HG03039 (cell line): Measurements from ENCODE around the gene SCN4B.
"Not testable (repeated sequence)": the region's sequence is repeated elsewhere in the genome, so short reads cannot be mapped to it uniquely, and the experiment has no call there.

Experiments used
- ATAC-seq: cut with Tn5 transposase; IDR thresholded peaks from one replicate; pipeline ENCODE4 v1.9.1; 2021; ENCODE audit warnings: mild to moderate bottlenecking, moderate library complexity; ENCODE audit not compliant: unreplicated experiment

The SCN4B gene, protein sequence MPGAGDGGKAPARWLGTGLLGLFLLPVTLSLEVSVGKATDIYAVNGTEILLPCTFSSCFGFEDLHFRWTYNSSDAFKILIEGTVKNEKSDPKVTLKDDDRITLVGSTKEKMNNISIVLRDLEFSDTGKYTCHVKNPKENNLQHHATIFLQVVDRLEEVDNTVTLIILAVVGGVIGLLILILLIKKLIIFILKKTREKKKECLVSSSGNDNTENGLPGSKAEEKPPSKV

DNA sequence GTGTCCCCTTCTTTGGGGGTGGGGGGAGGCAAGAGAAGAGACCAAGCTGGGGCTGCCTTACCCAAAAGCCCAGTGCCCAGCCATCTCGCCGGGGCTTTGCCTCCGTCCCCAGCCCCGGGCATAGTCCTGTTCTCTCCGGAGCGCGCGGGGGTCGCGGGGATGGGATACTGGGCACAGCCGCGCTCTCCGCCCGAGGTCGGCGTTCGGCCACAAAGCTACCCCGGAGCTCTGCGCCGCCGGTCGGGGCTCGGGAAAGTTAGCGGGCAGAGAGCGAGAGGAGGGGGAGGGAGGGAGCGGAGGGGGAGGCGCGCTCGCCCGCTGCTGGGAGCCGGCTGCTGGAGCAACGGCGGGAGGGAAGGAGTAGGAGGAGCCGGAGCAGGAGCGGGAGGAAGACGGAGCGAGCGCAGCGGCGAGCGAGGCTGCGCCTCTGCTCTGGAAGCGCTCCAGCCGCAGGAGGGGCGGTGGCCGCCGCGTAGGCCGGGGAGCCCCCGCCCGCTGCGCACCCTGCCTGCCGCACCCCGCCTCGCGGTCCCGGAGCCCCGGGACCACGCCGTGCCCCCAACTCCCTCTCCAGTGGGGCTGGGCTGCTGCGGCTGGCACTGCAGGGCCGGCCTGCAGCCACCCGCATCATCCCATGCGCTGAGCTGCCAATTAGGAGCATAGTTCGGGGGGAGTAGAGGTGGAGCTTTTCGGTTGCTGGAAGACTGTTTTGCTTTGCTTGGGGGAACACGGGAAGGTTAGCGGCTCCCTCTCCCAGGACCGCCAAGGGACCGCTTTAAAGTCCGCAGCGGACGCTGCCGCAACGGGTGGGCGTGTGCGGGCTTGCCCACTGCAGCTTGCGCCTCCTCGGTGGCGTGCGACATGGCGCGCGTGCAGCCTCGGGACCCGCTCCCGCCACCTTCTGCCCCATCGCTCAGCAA is at the start of gene SCN4B:
Gene SCN4B (minus strand): TSS at position 272 of the 920 bp plus-strand sequence. CDS start 150 bp downstream, at position 122.
- ATAC-seq: no peak

DNA sequence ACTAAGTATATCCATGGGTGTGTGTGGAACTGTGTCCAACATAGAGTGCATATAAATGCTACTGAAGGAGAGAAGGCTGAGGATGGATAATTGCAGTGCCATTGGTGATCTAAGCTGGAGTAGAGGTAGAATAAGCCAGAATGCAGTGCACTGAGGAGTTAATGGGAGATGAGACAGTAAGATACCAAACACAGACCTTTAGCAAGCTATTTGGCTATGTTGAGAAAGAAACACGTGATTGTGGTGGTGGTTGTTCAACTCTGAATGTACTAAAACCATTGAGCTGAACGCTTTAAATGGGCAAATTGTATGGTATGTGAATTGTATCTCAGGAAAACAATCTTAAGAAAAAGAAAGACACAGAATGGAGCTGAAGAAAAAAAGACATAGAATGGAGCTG is 49.3 kb upstream of the SCN4B start:
- ATAC-seq: no peak

DNA sequence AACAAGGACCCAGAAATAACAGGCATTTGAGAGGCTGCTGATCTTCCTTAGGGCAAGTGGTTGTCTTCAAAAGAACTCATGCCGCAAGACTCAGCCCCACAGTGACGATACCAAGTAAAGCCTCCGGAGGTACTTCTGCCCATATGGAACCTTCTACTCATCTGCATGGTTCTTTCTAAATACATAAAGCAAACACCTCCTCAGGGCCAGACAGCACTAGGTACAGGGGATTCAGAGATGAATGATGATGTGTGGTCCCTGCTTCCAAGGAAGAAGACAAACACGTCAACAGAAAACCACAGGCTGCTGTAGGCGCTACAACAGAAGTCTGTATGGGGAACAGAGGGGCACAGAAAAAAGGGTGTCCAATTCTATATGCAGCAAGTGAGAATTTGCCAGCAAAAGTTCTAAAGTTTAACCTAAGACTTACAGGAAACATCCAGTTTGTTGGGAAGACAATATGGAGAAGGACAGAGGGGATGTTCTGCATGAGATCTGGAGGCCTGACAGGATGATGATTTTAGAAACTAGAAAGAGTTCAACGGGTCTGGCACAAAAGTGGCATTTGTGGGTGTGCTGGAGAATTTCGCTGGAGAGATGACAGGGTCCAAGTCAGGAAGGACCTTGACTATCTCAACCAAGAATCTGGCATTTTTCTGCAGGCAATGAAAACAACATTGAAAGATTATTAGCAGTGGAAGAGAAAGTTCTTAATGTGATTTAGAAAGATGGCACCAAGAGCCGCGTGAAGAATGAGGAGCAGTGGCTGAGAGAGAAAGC is 48.5 kb upstream of the SCN4B start:
- no peak for ATAC-seq

DNA sequence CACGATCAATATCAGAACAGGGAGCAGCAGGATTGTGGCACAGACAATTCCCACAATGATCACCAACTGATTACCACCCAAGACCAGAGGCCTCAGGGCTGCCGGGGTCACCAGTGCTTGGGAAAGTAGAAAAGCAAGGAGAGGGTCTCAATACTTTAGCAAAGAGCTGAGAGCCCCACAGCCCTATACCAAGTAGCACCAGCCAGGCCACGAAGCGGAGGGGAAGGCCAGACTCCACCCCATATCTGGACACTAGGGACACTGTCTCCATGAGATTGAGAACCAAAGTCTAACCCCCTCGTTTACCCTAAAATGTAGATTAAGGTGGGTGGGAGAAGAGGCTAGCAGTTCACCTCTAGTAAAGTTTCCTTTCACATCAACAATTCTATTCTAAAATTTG is 47.9 kb upstream of the SCN4B start:
- no peak for ATAC-seq

DNA sequence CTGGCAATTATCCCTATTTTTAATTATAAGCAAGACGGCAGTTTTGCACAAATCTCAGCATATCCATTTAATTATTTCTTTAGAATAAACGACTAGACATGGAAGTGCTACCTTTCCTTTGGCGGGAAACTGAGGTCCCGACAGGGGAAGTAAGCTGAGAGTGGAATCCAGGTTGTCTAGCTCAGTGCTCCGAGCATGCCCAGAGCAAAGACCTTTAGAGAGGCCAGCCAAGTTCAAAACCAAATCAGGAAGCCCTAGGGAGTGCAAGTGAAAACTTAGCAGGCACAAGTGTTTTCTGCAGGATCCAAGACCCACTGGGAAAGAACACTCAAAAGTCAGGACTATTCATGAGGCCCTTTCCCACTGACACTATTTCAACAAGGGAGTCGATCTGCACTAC is 46.5 kb upstream of the SCN4B start:
- no peak for ATAC-seq

DNA sequence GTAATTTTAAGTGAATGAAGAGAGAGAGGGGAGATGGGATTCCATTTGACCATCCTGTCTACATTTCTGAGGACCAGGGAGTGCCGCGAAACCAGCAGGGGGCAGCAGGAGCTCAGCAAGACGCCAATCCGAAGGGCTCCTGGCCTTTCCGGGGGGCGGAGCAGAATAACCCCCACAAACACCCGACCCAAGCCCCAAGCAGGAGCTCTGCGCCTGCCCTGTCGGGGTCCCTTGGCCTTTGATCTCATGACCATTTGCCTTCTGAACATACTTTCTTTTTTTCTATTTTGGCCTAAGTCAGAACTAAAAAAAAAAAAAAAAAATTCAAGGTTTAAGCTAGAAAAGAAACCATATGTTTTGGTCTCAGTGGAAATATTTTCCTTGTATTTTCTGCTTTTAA is 45.7 kb upstream of the SCN4B start:
- no peak for ATAC-seq

DNA sequence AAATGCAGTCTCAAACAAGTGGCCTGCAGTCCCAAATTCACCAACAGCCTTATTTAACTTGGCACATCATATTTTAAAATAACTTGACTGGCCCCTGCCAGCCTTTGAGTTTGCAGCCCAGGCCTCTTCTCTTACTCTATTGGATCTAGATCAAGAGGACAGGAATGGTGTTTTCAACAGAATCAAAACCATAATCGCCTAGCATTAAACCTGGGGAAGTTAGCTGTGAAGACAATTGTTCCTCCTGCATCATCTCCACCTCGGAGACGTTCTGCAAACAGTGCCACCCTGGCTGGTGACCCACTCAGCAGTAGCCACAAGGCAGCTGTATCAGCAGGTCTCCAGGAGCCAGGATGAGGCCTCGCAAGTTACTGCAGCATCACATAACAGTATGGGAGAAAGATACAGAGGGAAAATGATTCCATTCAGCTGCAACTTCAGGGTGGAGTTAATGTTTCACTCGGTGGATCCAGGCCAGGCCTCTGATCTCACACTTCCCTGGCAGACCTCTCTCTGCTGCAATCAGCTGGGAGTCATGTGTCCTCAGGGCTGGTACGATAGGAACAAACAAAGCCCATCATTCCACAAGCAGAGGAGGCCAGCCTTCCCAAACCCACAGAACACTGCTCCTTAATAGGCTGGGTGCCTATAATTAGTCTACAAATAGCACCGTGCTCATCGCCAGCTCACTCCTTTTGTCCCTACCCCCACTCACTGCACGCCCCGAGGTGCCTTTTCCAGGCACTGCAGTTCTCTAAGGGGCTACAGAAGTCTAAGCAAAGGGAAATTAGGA is 42.4 kb upstream of the SCN4B start:
- no peak for ATAC-seq

DNA sequence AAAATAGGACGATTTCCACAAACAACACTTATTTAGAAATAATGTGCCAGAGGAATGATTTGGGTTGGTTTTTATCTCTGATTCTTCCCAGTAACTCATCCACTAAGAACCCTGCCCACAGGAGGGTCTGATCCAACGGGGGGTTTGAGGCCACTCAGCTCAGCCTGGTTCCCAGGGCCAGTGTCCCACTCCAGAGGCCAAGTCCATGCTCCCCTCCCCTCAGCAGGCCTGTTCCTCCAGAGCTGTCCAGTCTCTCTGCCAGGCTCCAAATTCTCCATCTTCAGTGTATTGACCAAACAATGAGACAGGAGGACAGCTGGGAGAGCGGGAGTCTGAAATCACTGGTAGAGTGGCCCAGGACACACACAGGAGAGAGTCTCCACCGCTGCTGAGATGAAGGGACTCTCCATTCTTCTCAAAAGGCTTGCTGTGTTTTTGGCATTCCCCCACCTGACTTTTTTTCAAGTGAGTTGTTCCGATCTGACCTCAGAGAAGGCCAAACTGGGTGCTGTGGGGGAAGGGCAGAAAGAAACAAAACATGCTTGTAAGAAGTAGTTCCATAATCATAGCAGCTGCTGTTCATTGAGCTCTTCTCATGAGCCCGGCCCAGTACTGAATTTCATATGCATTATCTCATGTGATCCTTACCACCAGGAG is 41.4 kb upstream of the SCN4B start:
- no peak for ATAC-seq

DNA sequence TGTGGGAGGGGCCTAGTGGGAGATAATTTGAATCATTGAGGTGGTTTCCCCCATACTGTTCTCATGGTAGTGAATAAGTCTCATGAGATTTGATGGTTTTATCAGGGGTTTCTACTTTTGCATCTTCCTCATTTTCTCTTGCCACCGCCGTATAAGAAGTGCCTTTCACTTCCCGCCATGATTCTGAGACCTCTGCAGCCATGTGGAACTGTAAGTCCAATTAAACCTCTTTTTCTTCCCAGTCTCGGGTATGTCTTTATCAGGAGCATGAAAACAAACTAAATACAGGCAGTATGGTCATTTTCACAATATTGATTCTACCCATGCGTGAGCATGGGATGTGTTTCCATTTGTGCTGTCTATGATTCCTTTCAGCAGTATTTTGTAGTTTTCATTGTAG is 40.2 kb upstream of the SCN4B start:
- ATAC-seq: not testable (repeated sequence)

DNA sequence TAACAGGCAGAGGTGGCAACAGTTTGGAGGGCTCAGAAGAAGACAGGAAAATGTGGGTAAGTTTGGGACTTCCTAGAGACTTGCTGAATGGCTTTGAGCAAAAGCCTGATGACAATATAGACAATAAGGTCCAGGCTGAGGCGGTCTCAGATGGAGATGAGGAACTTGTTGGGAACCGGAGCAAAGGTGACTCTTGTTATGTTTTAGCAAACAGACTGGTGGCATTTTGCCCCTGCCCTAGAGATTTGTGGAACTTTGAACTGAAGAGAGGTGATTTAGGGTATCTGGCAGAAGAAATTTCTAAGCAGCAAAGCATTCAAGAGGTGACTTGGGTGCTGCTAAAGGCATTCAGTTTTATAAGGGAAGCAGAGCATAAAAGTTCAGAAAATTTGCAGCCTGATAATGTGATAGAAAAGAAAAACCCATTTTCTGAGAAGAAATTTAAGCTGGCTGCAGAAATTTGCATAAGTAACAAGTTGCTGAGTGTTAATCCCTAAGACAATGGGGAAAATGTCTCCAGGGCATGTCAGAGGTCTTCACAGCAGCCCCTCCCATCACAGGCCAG is 38.4 kb upstream of the SCN4B start:
- not testable (repeated sequence) for ATAC-seq

DNA sequence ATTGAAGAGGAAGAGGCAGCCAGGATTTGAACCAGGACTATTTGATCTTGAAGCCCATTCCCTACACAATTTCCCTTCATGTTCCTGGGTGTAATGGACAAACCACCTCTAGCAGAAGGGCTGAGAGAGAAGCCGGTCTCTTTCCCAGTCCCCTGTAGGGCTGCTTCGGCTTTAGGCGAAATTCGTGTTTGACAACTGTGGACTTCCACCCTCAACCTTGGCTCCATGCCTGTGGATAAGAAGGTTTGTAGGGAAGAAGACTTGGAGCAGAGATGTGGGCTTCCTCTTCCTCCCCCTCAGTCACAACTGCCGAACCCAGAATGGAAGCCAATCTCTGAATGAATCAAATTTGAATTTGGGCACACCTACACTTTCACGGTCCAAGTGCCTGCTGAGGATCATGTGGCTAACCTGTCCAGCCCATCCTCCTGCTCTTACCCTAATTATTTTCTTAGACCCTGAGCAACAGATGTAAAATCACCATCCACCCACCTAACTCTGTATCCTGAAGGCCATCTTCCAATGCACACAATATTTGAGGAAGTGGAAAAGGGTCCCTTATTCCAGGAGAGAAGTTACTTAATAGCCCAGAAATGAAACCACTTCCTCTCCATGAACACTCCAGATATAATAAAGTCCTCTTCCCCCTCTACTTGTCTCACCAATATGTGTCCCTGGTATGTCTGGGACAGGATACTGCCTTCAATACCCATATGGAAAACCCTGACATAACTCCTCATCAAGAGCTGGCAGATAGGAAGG is 33.9 kb upstream of the SCN4B start:
- no peak for ATAC-seq

DNA sequence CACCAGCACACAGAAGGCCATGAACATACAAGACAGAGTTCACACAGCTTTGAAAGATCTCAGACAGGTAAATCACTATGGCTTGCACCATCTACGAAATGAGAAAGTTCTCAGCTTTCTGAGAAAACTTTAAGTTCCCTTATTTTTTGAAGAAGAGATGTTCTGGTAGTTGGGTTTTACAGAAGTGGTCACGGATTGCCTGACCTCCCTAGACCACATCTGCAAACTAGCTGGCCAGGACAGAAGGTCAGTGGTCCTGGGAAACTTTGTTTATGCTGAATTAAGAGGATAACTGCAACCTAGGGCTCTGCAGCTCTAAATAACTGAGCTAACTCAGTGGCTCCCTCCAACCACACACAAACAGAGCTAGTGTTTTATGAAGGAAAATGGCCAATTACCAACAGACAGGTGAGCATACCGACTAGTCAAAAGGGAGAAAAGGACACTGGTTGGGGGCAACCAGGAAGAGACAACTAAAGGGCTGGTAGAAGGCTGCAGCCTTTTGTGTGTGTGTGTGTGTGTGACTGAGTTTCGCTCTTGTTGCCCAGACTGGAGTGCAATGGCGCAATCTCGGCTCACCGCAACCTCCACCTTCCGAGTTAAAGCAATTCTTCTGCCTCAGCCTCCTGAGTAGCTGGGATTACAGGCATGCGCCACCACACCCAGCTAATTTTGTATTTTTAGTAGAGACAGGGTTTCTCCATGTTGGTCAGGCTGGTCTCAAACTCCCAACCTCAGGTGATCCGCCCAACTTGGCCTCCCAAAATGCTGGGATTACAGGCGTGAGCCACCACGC is 32.4 kb upstream of the SCN4B start:
- no peak for ATAC-seq

DNA sequence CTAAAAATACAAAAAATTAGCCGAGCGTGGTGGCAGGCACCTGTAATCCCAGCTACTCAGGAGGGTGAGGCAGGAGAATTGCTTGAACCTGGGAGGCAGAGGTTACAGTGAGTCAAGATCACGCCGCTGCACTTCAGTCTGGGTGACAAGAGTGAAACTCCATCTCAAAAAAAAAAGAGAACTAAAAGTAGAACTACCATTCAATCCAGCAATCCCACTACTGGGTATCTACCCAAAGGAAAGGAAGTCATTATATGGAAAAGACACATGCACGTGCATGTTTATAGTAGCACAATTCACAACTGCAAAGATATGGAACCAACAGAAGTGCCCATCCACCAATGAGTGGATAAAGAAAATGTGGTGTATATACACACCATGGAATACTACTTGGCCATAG is 31.1 kb upstream of the SCN4B start:
- ATAC-seq: not testable (repeated sequence)

DNA sequence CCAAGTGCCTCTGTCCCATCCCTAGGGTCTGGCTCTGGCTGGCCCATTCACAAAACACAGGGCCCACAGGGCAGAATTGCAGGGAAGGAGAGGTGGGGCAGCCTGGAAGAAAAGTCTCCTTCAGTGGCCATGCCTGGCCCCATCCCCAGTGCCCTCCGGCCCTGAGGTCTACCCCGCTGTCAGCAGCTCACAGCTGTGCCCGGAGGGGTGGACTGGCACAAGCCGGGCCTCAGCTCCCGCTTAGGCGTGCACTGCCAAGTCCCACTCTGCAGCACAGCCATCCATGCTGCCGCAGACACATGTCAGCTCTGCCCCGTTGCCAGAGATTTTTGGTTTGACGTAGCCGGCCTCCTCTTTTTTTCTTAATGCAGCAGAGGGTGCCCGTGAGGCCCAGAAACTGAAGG is 27.7 kb upstream of the SCN4B start:
- no peak for ATAC-seq

DNA sequence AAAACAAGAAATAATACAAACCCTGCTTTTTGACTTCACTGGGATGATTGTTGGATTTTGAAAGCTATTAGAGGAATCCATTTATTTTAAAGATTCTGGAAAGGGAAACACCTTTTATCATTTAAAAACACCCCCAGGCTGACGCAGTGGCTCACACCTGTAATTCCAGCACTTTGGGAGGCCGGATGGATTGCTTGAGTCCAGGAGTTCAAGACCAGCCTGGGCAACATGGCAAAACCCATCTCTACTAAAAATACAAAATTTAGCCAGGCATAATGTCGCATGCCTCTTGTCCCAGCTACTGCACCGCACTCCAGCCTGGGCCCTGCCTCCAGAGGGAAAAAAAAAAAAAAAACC is 24.1 kb upstream of the SCN4B start:
- ATAC-seq: no peak

DNA sequence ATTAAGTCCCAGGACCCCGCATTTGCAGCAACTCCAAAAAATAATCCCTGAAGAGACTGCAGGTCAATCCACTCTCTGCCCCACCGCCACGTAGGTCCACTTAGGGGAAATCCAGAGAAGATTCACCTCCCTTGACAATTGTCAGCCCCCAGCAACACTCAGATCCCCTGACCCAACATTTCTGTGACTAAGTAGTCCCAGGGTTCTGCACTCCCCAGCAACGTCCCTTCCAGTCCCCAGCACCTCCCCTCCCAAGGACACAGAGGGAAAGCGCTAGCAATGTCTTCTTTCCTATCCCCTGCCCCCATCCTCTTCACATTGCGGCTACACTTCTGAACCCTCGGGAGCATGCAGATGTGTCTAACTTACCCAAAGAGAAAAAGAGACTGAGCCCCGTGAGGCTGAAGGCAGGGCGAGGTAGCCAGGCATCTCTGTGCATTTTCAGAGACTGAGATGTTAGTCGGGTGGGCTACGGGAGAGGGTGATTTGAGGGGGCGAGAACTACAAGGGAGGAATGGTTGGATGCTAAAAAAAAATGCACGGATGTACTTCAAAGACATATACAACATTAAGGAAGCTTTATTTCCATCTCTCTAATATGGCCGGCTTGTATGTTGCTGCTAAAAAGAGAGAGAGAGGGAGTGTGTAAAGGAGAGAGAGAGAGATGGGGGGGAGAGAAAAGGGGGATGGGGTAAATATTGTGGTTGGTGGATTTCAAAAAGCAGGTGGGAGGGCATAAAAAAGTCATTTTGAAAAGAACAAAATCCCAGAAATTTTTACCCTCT is 23.6 kb upstream of the SCN4B start, which contains the start of gene SCN2B:
Gene SCN2B (minus strand): TSS at position 647 of the 785 bp plus-strand sequence. CDS start 208 bp downstream, at position 439.
- ATAC-seq: no peak
